ENCODE measurements around the gene UTF1.

The UTF1 gene

GRCh38 chr10:133235265-133235855 is 5.3 kb downstream of the UTF1 start:
- no peak for TF ChIP-seq CTCF (conservative IDR thresholded peaks at IDR 0.05)
- no peak overlapping the region for H3K27ac ChIP-seq

- no peak for TF ChIP-seq CTCF (conservative IDR thresholded peaks at IDR 0.05)
These were observed 5.9 kb downstream of the UTF1 start for GRCh38 chr10:133235932-133236331.

DNA sequence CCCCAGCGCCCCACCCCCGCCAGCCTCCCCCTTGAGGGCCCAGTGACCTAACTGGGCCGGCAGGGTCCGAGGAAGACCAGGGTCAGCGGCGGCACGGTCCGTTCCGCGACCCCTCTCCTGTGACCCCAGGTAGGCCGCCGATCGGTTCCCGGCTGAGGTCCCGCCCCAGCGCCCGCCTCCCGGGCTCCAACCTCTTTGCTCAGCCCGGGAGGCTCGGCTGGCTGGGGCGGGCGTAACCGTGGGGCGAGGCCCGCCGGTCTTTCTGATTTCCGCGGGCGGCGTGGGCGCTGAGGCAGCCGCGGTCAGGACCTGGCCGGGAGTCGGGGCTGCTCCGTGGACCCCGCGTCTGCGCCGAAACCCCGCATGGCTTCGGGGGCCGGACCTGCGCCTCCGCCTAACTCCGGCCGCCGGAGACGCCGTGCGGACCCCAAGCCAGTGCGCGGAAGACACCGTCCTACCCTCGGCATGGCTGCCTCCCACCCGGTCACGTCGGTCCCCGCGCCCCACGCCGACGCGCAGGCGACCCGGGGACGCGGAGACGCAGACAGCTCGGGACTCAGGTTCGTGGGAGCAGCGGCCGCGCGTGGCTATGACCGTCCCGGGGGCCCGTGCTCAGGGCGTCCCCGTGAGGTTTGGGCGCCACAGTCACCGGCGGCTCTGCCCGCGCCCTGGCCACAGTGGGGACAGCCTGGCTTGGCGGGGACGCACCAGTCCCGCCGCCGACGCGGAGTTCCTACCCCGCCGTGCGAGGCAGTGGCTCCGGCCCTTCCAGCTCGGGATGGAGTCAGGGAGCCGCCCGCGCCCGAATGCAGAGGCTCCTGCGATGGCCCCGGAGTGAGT is 6.6 kb downstream of the UTF1 start:
- TF ChIP-seq CTCF (conservative IDR thresholded peaks at IDR 0.05) = no peak
- no peak overlapping the region for H3K27ac ChIP-seq

More at GRCh38 chr10:133235932-133236331, 5.9 kb downstream of the UTF1 start:
- H3K27ac ChIP-seq = no peak overlapping the region

GRCh38 chr10:133237241-133237587 is 7.2 kb downstream of the UTF1 start:
- no peak overlapping the region for H3K27ac ChIP-seq
- TF ChIP-seq CTCF (conservative IDR thresholded peaks at IDR 0.05) = no peak

- H3K27ac ChIP-seq = no peak within 1 kb of the TSS
- no peak for TF ChIP-seq CTCF (conservative IDR thresholded peaks at IDR 0.05)
These were observed 7.8 kb downstream of the UTF1 start, which contains the start of gene VENTX for GRCh38 chr10:133237588-133238465. Gene VENTX (plus strand): TSS chr10:133237855. CDS start chr10:133237915, 60 bp downstream.

DNA sequence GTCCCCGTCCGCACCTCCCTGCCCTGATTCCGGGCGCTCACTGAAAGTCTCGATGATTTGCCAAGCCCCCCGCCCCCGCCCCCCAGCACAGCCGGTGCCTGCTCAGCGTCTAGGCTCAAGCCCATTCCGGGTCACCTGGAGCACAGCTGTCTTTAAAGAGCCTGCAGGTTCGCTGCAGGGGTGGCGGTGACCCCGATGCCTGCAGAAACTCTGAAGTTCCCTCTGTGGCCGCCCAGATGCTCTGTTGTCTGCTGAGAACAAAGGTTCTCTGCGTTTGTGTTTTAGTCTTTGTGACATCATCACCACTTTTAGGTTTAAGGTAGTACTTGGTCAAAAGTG is 8.4 kb downstream of the UTF1 start:
- no peak overlapping the region for H3K27ac ChIP-seq
- TF ChIP-seq CTCF (conservative IDR thresholded peaks at IDR 0.05) = no peak

GRCh38 chr10:133239990-133240389 is 10.0 kb downstream of the UTF1 start:
- no peak for TF ChIP-seq CTCF (conservative IDR thresholded peaks at IDR 0.05)
- no peak overlapping the region for H3K27ac ChIP-seq

All from VCaP (cell line).